ENCODE results near the gene MAPRE3.
A peak's percentile ranks its signal among the peaks of the same experiment; 100 is the strongest.

Gene MAPRE3

DNA sequence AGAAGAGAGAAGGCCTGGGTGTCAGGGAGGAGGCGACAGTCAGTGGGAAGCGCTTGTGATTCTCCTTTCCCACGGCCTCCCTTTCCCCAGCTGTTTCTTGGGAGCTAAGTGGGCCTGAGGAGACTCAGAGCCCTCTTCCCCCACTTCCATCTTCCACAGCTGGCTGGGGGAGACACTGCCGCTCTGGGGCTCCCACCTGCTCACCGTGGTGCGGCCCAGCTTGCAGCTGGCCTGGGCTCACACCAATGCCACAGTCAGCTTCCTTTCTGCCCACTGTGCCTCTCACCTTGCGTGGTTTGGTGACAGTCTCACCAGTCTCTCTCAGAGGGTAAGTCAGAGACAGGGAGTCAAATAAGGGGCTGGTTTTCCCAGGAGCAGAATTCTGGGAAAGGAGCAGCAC is 69.4 kb downstream of the MAPRE3 start:
- no peak for DNase-seq (ENCODE audit: low read depth in 2 of 2)

DNA sequence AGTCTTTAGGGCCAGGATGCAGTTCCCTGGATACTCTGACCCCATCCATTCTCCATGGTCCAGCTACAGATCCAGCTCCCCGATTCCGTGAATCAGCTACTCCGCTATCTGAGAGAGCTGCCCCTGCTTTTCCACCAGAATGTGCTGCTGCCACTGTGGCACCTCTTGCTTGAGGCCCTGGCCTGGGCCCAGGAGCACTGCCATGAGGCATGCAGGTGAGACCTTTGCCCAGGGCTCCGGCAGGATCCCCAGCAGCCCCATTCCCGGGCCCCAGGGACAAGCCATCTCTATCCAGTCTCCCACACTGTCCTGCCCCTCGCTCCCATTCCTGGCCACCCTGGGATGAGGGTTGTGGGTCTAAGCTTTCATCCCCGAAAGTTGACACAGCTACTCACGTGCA is 69.8 kb downstream of the MAPRE3 start:
- no peak for DNase-seq (ENCODE audit: low read depth in 2 of 2)

DNA sequence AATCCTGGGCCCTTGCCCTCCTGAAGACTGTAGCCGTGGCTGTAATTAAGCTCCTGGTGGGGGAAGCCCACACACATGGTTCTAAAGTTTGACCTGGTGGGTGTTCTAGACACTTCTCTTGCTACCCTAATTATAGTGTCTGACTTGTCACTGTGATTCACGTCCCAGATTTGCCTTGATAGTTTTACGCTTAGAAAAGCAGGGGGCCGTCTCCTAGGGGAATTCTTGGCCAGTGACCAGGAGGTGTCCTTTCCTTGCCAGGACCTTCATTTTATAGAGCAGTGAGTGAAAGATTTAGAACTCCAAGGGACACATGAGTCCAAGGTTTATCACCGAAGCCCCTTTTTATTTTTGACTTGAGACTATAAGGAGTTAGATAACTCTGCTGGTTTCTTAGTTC is 71.3 kb downstream of the MAPRE3 start:
- DNase-seq (ENCODE audit: low read depth in 2 of 2): no peak

GRCh38 chr2:27042159-27042661 is 71.8 kb downstream of the MAPRE3 start:
- DNase-seq (ENCODE audit: low read depth in 2 of 2): no peak

GRCh38 chr2:27042985-27043634 is 72.7 kb downstream of the MAPRE3 start:
- DNase-seq (ENCODE audit: low read depth in 2 of 2): no peak

DNA sequence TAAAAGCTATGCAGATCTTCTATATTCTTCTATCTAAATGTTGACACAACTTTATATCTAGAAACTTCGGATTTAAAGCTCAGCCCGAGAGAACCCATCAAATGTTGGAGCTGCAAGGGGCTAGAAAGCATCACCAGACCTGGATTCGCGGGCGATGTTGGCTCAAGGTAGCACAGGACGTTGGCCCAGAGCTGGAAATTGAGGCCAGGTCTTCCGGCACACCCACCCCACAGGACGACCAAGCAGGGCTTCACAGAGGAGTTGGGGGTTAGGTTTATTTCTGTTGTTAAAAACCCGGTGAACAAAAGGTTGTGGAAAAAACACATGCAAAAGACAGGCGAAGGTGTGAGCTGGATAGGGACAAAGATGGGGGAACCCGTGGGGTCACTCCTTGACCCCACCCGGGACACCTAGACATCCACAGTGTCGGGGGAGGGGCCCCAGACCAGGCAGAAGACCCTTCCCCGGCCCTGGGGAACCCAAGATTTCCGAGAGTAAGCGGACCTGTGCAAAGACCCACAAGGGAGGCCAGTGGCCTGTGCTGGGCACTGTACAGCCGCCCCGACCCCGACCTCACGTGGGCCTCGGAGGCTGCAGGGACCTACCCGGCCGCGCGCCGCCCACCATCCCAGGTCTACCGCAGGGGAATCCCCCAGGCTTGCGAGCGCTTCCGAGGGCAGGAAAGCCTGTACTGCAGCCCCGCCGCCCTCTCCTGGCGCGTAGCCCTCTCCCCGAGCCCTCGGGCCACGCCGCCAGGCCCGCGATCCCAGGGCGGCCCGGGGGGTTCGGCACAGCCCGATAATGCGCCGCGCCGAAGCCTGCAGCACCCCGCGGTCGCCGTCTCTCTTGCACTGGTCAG is 79.2 kb downstream of the MAPRE3 start:
- DNase-seq (ENCODE audit: low read depth in 2 of 2): peak; percentile 34 to 72

DNA sequence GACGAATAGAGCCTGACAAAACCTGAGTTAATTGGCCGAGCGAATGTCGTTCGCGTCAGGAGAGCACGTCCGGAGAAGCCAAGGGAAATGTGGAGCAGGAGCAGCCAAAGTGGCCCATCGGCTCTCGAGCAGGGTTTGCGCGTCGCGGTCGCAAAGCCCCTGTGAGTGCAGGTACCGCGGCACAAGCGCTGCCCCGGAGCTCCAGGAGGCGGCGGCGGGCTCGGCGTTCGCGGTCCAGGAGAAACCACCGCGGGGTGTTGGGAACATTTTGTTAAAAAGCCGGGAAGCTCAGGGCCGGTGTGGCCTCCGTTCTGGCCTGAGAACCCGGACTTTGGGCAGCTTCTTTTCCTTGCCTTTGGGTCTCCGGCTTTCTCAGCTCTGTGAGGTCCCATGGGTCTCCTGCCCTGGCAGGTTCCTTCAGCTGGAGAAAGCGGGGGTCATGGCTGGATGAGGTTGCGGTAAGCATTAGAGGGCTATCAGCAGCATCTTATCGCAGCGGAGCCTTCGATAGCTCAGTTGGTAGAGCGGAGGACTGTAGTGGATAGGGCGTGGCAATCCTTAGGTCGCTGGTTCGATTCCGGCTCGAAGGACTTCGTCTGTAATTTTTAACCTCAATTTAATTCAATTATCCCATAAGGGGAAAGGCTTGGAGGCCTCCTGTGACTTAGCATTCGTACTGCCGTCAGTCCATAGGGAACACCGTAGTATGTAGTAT is 80.0 kb downstream of the MAPRE3 start:
- DNase-seq (ENCODE audit: low read depth in 2 of 2): peak; percentile 79 to 87

DNA sequence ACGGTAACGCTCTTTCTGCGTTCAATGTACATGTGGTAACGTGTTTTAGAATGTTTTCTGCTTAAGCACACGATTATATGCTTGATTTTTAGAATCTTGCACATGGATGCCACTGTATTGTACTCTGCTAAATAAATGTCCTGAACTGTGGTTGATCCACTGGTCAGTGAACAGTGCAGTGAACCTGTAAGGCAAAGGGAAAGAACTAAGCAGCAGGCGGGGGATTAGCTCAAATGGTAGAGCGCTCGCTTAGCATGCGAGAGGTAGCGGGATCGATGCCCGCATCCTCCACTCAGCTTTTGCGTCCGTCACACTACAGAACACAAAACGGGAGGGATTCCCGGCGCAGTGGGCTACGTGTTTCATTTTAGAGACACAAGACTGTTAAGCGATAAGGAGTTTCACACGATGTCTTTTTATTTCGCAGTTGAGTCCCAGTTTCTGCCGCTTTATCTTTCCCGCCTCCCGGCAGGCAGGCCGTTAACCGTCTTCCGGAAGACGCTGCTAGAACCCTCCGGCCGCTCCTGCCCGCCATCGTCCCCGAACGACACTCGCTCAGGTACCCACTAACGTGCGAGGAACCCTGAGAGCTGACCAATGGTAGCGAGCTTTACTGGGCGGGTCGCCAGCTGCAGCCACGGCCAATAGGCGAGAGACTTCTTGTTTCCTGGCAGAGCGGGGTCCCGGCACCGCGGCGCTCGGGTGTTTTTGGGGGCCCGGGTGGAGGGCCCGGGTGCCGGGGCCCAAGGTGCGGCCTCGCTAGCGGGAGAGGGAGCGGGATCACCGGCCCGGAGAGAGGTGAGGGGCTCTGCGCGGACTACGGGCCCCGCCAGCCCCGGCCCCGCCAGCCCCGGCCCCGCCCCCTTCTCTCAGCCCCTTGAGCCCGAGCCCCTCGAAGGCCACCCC is 80.8 kb downstream of the MAPRE3 start, which contains the start of gene AGBL5:
Gene AGBL5 (plus strand): TSS at position 673 of the 906 bp plus-strand sequence. CDS start 1,291 bp downstream, outside the sequence.
- peak; percentile 91 to 93 for DNase-seq (ENCODE audit: low read depth in 2 of 2)

DNA sequence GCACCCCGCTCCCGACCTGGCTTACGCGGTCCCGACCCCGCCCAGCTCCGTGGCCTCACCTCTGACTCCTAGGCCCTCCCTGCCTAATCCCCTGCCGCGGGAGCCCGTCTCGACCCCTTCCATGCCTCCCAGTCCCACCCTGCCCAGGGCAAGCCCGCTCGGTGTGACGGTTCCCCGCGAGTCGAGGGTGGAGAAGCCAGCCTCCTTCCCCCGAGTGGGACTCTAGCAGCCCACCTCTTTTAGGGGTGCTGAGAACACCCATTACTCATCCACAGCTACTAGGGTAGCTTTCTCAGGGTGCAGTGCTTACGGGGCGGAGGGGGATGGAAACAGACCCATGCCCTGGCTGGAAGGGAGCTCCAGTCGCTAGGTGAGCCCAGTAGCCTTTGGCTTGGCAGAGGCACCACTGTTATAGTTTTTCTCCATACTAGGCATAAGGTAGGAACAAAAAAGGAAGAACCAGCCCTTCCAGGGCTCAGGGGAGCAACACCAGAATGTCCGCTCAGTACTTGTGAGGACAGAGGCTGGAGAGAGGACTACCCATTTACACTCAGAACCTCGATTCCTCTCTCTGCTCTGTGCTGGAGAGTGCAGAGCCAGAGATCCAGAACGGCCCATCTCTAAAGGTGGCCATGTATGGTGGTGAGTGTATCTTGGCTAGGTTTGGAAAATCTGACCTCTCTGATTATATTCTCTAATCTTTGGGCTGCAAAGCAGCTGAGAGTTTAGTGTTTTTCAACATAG is 81.6 kb downstream of the MAPRE3 start:
- DNase-seq (ENCODE audit: low read depth in 2 of 2): no peak

DNA sequence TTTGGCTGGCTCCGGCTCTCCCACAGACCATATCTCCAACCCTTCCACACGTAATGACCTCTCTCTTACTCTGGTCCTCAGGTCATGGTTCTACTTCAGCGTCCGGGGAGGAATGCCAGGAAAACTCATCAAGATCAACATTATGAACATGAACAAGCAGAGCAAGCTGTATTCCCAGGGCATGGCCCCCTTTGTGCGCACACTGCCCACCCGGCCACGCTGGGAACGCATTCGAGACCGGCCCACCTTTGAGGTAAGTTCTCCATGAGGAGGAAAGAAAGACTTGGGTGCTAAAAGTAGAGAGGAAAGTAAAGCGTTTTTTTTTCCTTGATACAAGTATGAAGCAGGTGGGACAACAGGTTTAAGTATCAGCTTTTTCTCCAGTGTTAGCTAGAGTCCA is 82.9 kb downstream of the MAPRE3 start:
- DNase-seq (ENCODE audit: low read depth in 2 of 2): no peak

GRCh38 chr2:27053776-27054175 is 83.3 kb downstream of the MAPRE3 start:
- DNase-seq (ENCODE audit: low read depth in 2 of 2): no peak

DNA sequence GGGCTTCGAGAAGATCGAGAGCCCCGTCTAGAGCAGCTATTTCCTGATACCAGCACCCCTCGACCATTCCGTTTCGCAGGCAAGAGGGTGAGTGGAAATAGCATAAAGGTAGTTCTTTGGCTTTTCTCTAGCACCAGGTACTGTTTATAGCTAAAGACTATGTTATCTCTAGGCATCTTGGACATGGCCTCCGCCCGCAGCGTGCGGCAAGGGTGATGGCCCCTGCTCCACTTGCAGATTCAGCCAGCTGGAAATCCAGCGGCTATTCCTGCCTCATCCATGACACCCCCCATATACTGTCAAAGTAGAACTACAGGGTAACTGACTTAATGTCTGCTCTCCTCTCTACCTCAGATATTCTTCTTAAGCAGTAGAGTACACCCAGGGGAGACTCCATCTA is 84.3 kb downstream of the MAPRE3 start:
- no peak for DNase-seq (ENCODE audit: low read depth in 2 of 2)

- DNase-seq (ENCODE audit: low read depth in 2 of 2): no peak
Observed at GRCh38 chr2:27057184-27057583, 86.7 kb downstream of the MAPRE3 start.

DNA sequence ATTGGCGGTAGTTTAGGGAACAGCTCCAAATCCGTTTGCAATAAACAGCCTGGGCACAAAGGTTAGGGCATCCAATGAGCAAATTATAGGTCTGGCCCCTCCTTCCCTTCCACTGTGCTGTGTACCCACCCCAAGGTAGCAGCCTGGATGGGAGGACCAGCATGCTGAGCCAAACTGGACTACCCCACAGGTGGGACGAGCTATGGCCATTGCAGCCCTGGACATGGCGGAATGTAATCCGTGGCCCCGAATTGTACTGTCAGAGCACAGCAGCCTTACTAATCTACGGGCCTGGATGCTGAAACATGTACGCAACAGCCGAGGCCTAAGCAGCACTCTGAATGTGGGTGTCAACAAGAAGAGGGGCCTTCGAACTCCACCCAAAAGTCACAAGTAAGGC is 87.8 kb downstream of the MAPRE3 start:
- no peak for DNase-seq (ENCODE audit: low read depth in 2 of 2)

DNA sequence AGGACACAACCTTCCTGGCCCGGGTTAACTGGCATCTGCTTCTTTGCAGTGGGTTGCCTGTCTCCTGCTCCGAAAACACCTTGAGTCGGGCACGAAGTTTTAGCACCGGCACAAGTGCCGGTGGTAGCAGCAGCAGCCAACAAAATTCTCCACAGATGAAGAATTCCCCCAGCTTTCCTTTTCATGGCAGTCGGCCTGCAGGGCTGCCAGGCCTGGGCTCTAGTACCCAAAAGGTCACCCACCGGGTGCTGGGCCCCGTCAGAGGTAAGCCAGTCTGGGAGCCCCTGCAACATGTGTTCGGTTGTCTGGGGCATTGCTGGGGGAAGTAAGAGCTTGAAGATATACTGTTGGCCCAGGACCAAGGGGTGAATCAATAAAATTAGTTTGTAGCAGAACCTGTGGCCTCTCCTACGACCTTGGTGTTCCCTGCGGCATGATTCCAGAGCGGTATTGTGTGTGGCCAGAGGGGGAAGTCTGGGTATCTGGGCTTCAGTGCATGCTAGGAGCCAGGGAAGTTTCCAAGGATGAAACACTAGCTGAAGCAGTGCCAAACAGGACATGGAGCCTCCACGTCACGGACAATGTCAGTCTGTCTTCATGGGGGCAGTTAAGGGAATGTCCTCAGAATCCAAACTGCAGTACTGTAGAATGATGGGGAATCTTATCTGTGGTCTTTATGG is 88.8 kb downstream of the MAPRE3 start:
- DNase-seq (ENCODE audit: low read depth in 2 of 2): no peak

DNA sequence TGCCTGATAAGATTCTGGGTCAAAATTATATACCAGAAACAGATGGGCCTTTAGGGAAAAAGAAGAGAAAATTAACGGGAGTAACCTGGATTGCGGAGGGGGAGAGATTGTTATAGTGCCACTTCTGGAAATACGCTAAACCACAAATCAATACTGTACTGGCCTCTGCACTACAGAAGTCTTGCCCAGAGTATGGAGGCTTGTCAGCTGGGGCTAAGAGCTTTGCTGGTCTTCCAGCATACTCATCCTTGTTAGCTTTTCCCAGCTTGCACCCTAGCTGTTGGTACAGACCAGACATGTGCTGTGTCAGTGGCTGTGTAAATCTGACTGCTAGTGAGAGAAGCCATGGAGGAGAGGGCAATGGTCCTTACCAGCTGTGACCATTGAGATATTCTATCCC is 89.9 kb downstream of the MAPRE3 start:
- DNase-seq (ENCODE audit: low read depth in 2 of 2): no peak

DNA sequence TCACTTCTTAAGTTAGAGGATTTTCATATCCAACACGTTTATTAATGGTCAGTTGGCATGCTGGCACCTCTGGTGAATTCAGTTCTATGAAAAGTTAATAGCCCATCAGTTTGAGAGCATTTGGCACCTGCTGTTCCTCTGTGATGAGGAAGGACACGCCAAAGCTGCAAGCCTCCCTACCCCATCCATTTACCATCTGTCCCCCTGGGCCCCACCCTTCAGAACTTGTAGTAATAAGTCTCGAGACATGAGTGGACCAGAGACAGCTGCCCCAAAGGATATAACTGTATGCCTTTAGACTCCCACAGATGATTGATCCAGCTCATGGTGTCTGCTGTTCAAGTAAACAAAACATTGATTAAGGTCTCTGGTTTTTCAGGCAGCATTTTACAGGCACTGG is 94.7 kb downstream of the MAPRE3 start:
- no peak for DNase-seq (ENCODE audit: low read depth in 2 of 2)

DNA sequence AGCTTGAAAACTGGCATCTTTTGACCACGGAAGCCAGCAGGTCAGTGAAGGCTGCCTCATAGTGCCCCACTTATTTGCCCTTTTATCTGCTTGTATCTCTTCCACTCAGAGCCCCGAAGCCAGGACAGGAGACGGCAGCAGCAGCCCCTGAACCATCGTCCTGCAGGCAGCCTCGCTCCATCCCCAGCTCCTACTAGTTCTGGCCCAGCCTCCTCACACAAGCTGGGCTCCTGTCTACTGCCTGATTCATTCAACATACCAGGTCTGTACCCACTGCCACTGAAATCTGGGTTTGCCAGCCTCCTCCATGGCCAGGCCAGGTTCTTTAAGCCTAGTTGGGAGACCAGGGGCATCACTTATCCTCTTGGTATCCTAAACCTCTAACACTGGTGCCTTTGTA is 96.9 kb downstream of the MAPRE3 start:
- no peak for DNase-seq (ENCODE audit: low read depth in 2 of 2)

- DNase-seq (ENCODE audit: low read depth in 2 of 2): no peak
Observed at GRCh38 chr2:27069436-27069835, 99.0 kb downstream of the MAPRE3 start.

Measured in stimulated activated CD8-positive, alpha-beta memory T cell treated with anti-CD3 and anti-CD28 coated beads, Interleukin-7, amount 100 ng/mL, for 4 hours (primary cell).